Prostate gland (tissue), 2 donors: ENCODE results near the gene GSTM4. TPM values are rescaled to one million over a fixed set of nuclear protein-coding genes. Genes with fewer than 3 reads are reported as not detected.

Source experiments
- DNase-seq: peaks from one replicate; pipeline ENCODE4 v3.0.0-alpha.2; 2019; ENCODE audit warnings: low spot score
- H3K27ac ChIP-seq, 2 donors: fragments of 200-600 bp; sonication (generic); 2 replicates each; pipeline ENCODE4 v1.5.1; 2017 to 2019
- H3K27me3 ChIP-seq: fragments of 200-600 bp; sonication (generic); replicated peaks from 2 replicates; pipeline ENCODE4 v1.5.1; 2019; ENCODE audit not compliant: insufficient read depth
- H3K36me3 ChIP-seq, 2 donors: fragments of 200-600 bp; sonication (generic); 1 replicate in 1 of 2; 2 replicates in 1 of 2; pipeline versions ENCODE4 v1.5.1 to v1.8.1; 2017 to 2019
- H3K4me1 ChIP-seq: fragments of 200-600 bp; sonication (generic); replicated peaks from 2 replicates; pipeline ENCODE4 v1.5.1; 2019
- H3K4me3 ChIP-seq, 2 donors: fragments of 200-600 bp; sonication (generic); 2 replicates each; pipeline ENCODE4 v1.5.1; 2017 to 2019
- H3K9me3 ChIP-seq: fragments of 200-600 bp; sonication (generic); 2 replicates; pipeline ENCODE4 v1.5.1; 2017
- CTCF ChIP-seq, 4 experiments: fragments of 200-600 bp in 2 of 4; fragments of 450-650 bp in 2 of 4; sonication (generic) in 2 of 4; IDR thresholded peaks; 1 replicate in 3 of 4; 2 replicates in 1 of 4; pipeline ENCODE4 v1.5.1; 2016 to 2019; ENCODE audit warnings: antibody characterized with exemption in 4 of 4, mild to moderate bottlenecking in 2 of 4, moderate library complexity in 2 of 4
- POLR2A ChIP-seq: fragments of 450-650 bp; IDR thresholded peaks from one replicate; pipeline ENCODE4 v1.6.1; 2016; ENCODE audit warnings: antibody characterized with exemption, mild to moderate bottlenecking
- POLR2AphosphoS5 ChIP-seq: sonication (generic); formaldehyde crosslinking; IDR thresholded peaks from one replicate; pipeline ENCODE4 v1.6.1; 2017; ENCODE audit warnings: antibody characterized with exemption
- WGBS: methylation state at CpG from one replicate; pipeline ENCODE4 v1.1.5; 2018; 5-methylcytosine and 5-hydroxymethylcytosine counted together
- intact Hi-C: fragments of 100-400 bp; cut with DNase I; formaldehyde crosslinking; loops from one replicate; pipeline ENCODE4 v1.14.2; 2022
- total RNA-seq, 2 donors: library from RNA; depleted of rRNA; stranded (reverse); fragments of >200 nt; gene quantifications; one replicate each; pipeline ENCODE4 v1.1.0, GENCODE V29; 2016

The GSTM4 gene
- total RNA-seq = 10 to 100 TPM; 26.8 to 56.5 TPM

GRCh38 chr1:109655615-109656519, at the start of gene GSTM4:
TSS of gene GSTM4 (plus strand) at chr1:109656099. CDS start at chr1:109656390, 291 bp downstream.
- Histone ChIP-seq H3K4me3 (peak within 1 kb of the TSS; percentile 59 to 68), H3K9me3 (no peaks in the 10 kb centered on the region), H3K27me3 (no peaks in the 10 kb centered on the region), H3K36me3 (peaks cover 0 to 4% of the 10 kb centered on the region in 2 donors), H3K4me1 (no peaks in the 10 kb centered on the region), H3K27ac (peak within 1 kb of the TSS; percentile 76 to 85)
- peak; percentile 26 for TF ChIP-seq POLR2A
- TF ChIP-seq POLR2AphosphoS5 = peak; percentile 75
- TF ChIP-seq CTCF (IDR thresholded peaks at IDR 0.05) = peak in 1 of 4 experiments; percentile 9
- intact Hi-C loops = no loop called here
- DNase-seq = peak; percentile 78
- WGBS = under 1% methylated on average over 37 of the region's 54 CpGs

- Histone ChIP-seq H3K36me3 (no peaks in the 10 kb centered on the region), H3K4me1 (no peaks in the 10 kb centered on the region), H3K27me3 (no peaks in the 10 kb centered on the region), H3K27ac (no peak overlapping the region), H3K9me3 (no peaks in the 10 kb centered on the region), H3K4me3 (no peak overlapping the region)
- no peak for DNase-seq
- WGBS = 96% methylated on average over 3 of the region's 3 CpGs
- intact Hi-C loops = no loop called here
- TF ChIP-seq CTCF (IDR thresholded peaks at IDR 0.05) (no peak), POLR2AphosphoS5 (no peak), POLR2A (no peak)
Observed at GRCh38 chr1:109609881-109610280, 46.0 kb upstream of the GSTM4 start.

- no peaks in the 10 kb centered on the region for H3K4me1 ChIP-seq
- TF ChIP-seq POLR2AphosphoS5 = no peak
- TF ChIP-seq POLR2A = no peak
- TF ChIP-seq CTCF (IDR thresholded peaks at IDR 0.05) = no peak
- WGBS = 39% methylated on average over 3 of the region's 3 CpGs
- no peaks in the 10 kb centered on the region for H3K27me3 ChIP-seq
- no peaks in the 10 kb centered on the region for H3K36me3 ChIP-seq
- intact Hi-C loops = no loop called here
- H3K9me3 ChIP-seq = no peaks in the 10 kb centered on the region
- H3K4me3 ChIP-seq = no peak overlapping the region
- no peak for DNase-seq
- H3K27ac ChIP-seq = no peak overlapping the region
Observed at GRCh38 chr1:109610609-109611307, 45.1 kb upstream of the GSTM4 start.

- no peaks in the 10 kb centered on the region for H3K36me3 ChIP-seq
- H3K27ac ChIP-seq = no peak overlapping the region
- TF ChIP-seq CTCF (IDR thresholded peaks at IDR 0.05) = no peak
- TF ChIP-seq POLR2A = no peak
- no peak for TF ChIP-seq POLR2AphosphoS5
- no peaks in the 10 kb centered on the region for H3K4me1 ChIP-seq
- no peak for DNase-seq
- H3K9me3 ChIP-seq = no peaks in the 10 kb centered on the region
- 92% methylated on average over 13 of the region's 13 CpGs for WGBS
- intact Hi-C loops = no loop called here
- H3K27me3 ChIP-seq = no peaks in the 10 kb centered on the region
- no peak overlapping the region for H3K4me3 ChIP-seq
Observed at GRCh38 chr1:109611308-109611990, 44.5 kb upstream of the GSTM4 start.
